TTC549 (cell line): ENCODE measurements around the gene C11orf97.
"Not testable (repeated sequence)": the region's sequence is repeated elsewhere in the genome, so short reads cannot be mapped to it uniquely, and the experiment has no call there.

Source experiments
- FAIRE-seq: peaks from 2 replicates; lab custom pipeline; 2012; peaks lifted over from hg19 to GRCh38; lab: Jason Lieb, UNC

C11orf97 gene

GRCh38 chr11:94511932-94512781, at the start of gene C11orf97:
Gene C11orf97, plus strand, starts transcription at chr11:94512461. Its CDS starts 68 bp downstream, at chr11:94512529.
- no peak for FAIRE-seq

- FAIRE-seq = no peak
Observed at GRCh38 chr11:94469416-94469815, 42.8 kb upstream of the C11orf97 start.

GRCh38 chr11:94472916-94473799, 39.1 kb upstream of the C11orf97 start:
- no peak for FAIRE-seq

GRCh38 chr11:94477624-94478023, 34.6 kb upstream of the C11orf97 start:
- no peak for FAIRE-seq

GRCh38 chr11:94481342-94481741, 30.9 kb upstream of the C11orf97 start:
- FAIRE-seq = no peak

- no peak for FAIRE-seq
Observed at GRCh38 chr11:94486068-94486467, 26.2 kb upstream of the C11orf97 start.

GRCh38 chr11:94493281-94494125, 18.8 kb upstream of the C11orf97 start, which contains the start of the genes ANKRD49 and MRE11:
Gene ANKRD49, plus strand, starts transcription at chr11:94493984. Its CDS starts 2,710 bp downstream, at chr11:94496694.
Gene MRE11, minus strand, starts transcription at chr11:94493844. Its CDS starts 1,043 bp downstream, at chr11:94492801.
- FAIRE-seq = peak; percentile 93

GRCh38 chr11:94494126-94494680, 18.1 kb upstream of the C11orf97 start:
- no peak for FAIRE-seq

GRCh38 chr11:94500181-94500580, 12.1 kb upstream of the C11orf97 start:
- no peak for FAIRE-seq

GRCh38 chr11:94501522-94501921, 10.7 kb upstream of the C11orf97 start:
- no peak for FAIRE-seq

GRCh38 chr11:94504689-94505293, 7.5 kb upstream of the C11orf97 start:
- peak; percentile 89 for FAIRE-seq

GRCh38 chr11:94506513-94506912, 5.7 kb upstream of the C11orf97 start:
- not testable (repeated sequence) for FAIRE-seq

GRCh38 chr11:94507485-94507884, 4.8 kb upstream of the C11orf97 start:
- FAIRE-seq = no peak

GRCh38 chr11:94513091-94513490, 830 bp downstream of the C11orf97 start:
- FAIRE-seq = no peak

- FAIRE-seq = no peak
Observed at GRCh38 chr11:94515398-94515797, 3.1 kb downstream of the C11orf97 start.

GRCh38 chr11:94516725-94517124, 4.5 kb downstream of the C11orf97 start:
- no peak for FAIRE-seq

- FAIRE-seq = no peak
Observed at GRCh38 chr11:94518300-94518699, 6.0 kb downstream of the C11orf97 start.

GRCh38 chr11:94519478-94520084, 7.3 kb downstream of the C11orf97 start:
- FAIRE-seq = peak; percentile 84

- FAIRE-seq = no peak
Observed at GRCh38 chr11:94521684-94522083, 9.4 kb downstream of the C11orf97 start.

GRCh38 chr11:94524341-94524740, 12.1 kb downstream of the C11orf97 start:
- FAIRE-seq = no peak
